ENCODE data around the gene LHFPL2.

The LHFPL2 gene

GRCh38 chr5:78547183-78547582 is 101.4 kb downstream of the LHFPL2 start:
- no peak for DNase-seq (ENCODE audit: low read depth)
- TF ChIP-seq CTCF (IDR thresholded peaks at IDR 0.05; ENCODE audit: low read depth, low read length, missing control alignments), result no peak
- no peak overlapping the region for H3K4me3 ChIP-seq (ENCODE audit: low read depth, low read length)

GRCh38 chr5:78546276-78546996 is 102.1 kb downstream of the LHFPL2 start:
- no peak for TF ChIP-seq CTCF (IDR thresholded peaks at IDR 0.05; ENCODE audit: low read depth, low read length, missing control alignments)
- DNase-seq (ENCODE audit: low read depth), result no peak
- H3K4me3 ChIP-seq (ENCODE audit: low read depth, low read length), result no peak overlapping the region

GRCh38 chr5:78545406-78545805 is 103.2 kb downstream of the LHFPL2 start:
- TF ChIP-seq CTCF (IDR thresholded peaks at IDR 0.05; ENCODE audit: low read depth, low read length, missing control alignments), result no peak
- no peak for DNase-seq (ENCODE audit: low read depth)

GRCh38 chr5:78544561-78545201 is 103.9 kb downstream of the LHFPL2 start:
- peak; percentile 89 for DNase-seq (ENCODE audit: low read depth)
- no peak overlapping the region for H3K4me3 ChIP-seq (ENCODE audit: low read depth, low read length)
- no peak for TF ChIP-seq CTCF (IDR thresholded peaks at IDR 0.05; ENCODE audit: low read depth, low read length, missing control alignments)

More at GRCh38 chr5:78545406-78545805, 103.2 kb downstream of the LHFPL2 start:
- no peak overlapping the region for H3K4me3 ChIP-seq (ENCODE audit: low read depth, low read length)

GRCh38 chr5:78543916-78544315 is 104.7 kb downstream of the LHFPL2 start:
- DNase-seq (ENCODE audit: low read depth), result no peak
- TF ChIP-seq CTCF (IDR thresholded peaks at IDR 0.05; ENCODE audit: low read depth, low read length, missing control alignments), result no peak
- H3K4me3 ChIP-seq (ENCODE audit: low read depth, low read length), result no peak overlapping the region

- DNase-seq (ENCODE audit: low read depth), result no peak
- TF ChIP-seq CTCF (IDR thresholded peaks at IDR 0.05; ENCODE audit: low read depth, low read length, missing control alignments), result no peak
- no peak overlapping the region for H3K4me3 ChIP-seq (ENCODE audit: low read depth, low read length)
Observed at GRCh38 chr5:78543292-78543691, 105.3 kb downstream of the LHFPL2 start.

Measured in GM12864 (cell line).